Mucosa of descending colon (tissue), 3 donors: ENCODE measurements around the gene TBX1. TPM values are rescaled to one million over a fixed set of nuclear protein-coding genes. Genes with fewer than 3 reads are reported as not detected.

Experiments used
- ATAC-seq: fragments of 200-7000 bp; cut with Tn5 transposase; one replicate; pipeline ENCODE4 v1.9.1; 2020; ENCODE audit warnings: mild to moderate bottlenecking, moderate library complexity
- DNase-seq, 3 donors: peaks; one replicate each; pipeline ENCODE4 v3.0.0-alpha.2; 2020
- H3K36me3 ChIP-seq: fragments of 200-600 bp; one replicate; pipeline ENCODE4 v1.8.0; 2021; ENCODE audit warnings: low read depth, mild to moderate bottlenecking
- H3K4me1 ChIP-seq: fragments of 200-600 bp; one replicate; pipeline ENCODE4 v1.8.0; 2021; ENCODE audit warnings: low read depth, mild to moderate bottlenecking
- H3K4me3 ChIP-seq: fragments of 200-600 bp; one replicate; pipeline ENCODE4 v1.8.0; 2021; ENCODE audit warnings: mild to moderate bottlenecking
- H3K9me3 ChIP-seq: fragments of 200-600 bp; one replicate; pipeline ENCODE4 v1.8.0; 2021; ENCODE audit warnings: mild to moderate bottlenecking
- intact Hi-C, 2 donors: fragments of 100-400 bp; cut with DNase I in 1 of 2; cut with micrococcal nuclease in 1 of 2; formaldehyde crosslinking; loops; one replicate each; pipeline versions ENCODE4 v1.11.0 to v1.11.1; 2022; cut with DNase I, micrococcal nuclease
- total RNA-seq, 3 donors: library from RNA; stranded (reverse); fragmentation: NEBNext Ultra II Directional in 2 of 3; extraction: Animal tissue kit (Norgen Biotek cat#: 25700) in 2 of 3; gene quantifications; one replicate each; pipeline versions ENCODE4 v1.2.1 to v1.2.4, GENCODE V29; 2021 to 2023
- TF ChIP-seq, protein P1 (sequence below): fragments of 200-600 bp; IDR thresholded peaks from one replicate; pipeline ENCODE4 v1.8.0; 2022; ENCODE audit warnings: antibody characterized with exemption, mild to moderate bottlenecking
- donor health status: DM: no; HTN: no; CAD: no; lungs with moderate emphysema.
- donor health status: DM: no; HTN: no; CAD: no.
- donor health status: DM: no; HTN: yes; CAD: no.

The TBX1 gene
- total RNA-seq, 3 donors from 2014 or later: 0.90 to 4.1 (median 2.9) TPM

GRCh38 chr22:19717691-19718455, 42.7 kb upstream of the TBX1 start:
- TF ChIP-seq, protein P1, sequence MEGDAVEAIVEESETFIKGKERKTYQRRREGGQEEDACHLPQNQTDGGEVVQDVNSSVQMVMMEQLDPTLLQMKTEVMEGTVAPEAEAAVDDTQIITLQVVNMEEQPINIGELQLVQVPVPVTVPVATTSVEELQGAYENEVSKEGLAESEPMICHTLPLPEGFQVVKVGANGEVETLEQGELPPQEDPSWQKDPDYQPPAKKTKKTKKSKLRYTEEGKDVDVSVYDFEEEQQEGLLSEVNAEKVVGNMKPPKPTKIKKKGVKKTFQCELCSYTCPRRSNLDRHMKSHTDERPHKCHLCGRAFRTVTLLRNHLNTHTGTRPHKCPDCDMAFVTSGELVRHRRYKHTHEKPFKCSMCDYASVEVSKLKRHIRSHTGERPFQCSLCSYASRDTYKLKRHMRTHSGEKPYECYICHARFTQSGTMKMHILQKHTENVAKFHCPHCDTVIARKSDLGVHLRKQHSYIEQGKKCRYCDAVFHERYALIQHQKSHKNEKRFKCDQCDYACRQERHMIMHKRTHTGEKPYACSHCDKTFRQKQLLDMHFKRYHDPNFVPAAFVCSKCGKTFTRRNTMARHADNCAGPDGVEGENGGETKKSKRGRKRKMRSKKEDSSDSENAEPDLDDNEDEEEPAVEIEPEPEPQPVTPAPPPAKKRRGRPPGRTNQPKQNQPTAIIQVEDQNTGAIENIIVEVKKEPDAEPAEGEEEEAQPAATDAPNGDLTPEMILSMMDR: peak; percentile 98
- peaks cover 11% of the 10 kb centered on the region for H3K4me1 ChIP-seq
- DNase-seq: peak; percentile 78 to 83 (median 79)
- no peaks in the 10 kb centered on the region for H3K9me3 ChIP-seq
- no peaks in the 10 kb centered on the region for H3K36me3 ChIP-seq
- peak; percentile 93 for ATAC-seq
- H3K4me3 ChIP-seq: no peak overlapping the region
- intact Hi-C loops: no loop called here

DNA sequence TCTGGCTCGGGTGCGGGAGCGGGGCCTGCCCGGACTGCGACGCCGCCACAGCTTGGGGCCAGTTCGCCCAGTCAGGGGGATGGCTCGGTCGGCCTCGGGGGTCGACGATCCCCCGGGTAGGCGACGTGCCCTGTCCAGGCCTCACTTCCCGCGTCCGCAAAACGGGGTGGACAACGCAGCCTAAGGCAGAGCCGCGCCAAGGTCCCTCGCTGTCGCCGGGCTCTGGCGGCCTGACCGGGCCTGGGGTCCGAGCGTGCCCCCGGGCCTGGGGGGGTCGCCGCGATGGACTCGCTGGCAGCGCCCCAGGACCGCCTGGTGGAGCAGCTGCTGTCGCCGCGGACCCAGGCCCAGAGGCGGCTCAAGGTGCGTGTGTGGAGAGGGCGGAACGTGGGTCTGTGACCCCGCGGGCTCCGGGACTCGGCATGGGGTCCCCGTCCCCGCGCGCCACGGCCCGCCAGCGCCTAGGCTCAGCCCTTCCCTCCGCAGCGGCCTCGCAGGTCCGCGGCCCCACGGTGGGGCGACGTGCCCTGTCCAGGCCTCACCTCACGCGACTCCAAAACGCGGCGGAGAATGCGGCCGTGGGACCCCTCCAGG, 42.0 kb upstream of the TBX1 start:
- Histone ChIP-seq H3K9me3 (no peaks in the 10 kb centered on the region), H3K4me3 (no peak overlapping the region), H3K4me1 (peaks cover 18% of the 10 kb centered on the region), H3K36me3 (no peaks in the 10 kb centered on the region)
- ATAC-seq (no peak), DNase-seq (no peak)
- TF ChIP-seq, protein P1: no peak
- intact Hi-C loops: no loop called here

DNA sequence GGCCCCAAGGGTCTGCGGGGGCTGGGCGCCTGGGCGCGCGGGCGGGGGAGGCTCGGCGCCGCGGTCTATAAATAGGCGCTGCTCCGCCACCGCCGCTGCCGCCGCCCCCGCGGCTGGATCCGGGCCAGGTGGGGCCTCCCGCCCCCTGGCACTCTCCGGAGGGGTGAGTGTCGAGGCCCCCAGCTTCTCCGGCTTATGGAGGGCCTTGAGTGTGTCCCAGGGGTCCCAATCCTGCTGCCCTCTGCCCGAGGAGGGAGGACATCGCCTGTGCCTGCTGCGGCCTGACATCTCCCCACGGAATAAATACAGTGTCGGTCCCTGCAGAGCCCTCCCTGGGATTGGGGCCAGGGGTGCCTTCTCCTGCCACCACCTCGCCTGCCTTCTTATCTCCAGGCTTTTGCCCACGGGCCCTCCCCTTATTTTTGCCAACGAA, 41.5 kb upstream of the TBX1 start:
- intact Hi-C loops: no loop called here
- Histone ChIP-seq H3K9me3 (no peaks in the 10 kb centered on the region), H3K36me3 (no peaks in the 10 kb centered on the region), H3K4me3 (no peak overlapping the region), H3K4me1 (peaks cover 23% of the 10 kb centered on the region)
- TF ChIP-seq, protein P1: no peak
- DNase-seq: no peak
- ATAC-seq: no peak

GRCh38 chr22:19719488-19720021, 41.0 kb upstream of the TBX1 start:
- TF ChIP-seq, protein P1: no peak
- H3K36me3 ChIP-seq: no peaks in the 10 kb centered on the region
- ATAC-seq (no peak), DNase-seq (no peak)
- H3K4me1 ChIP-seq: peaks cover 23% of the 10 kb centered on the region
- no peaks in the 10 kb centered on the region for H3K9me3 ChIP-seq
- intact Hi-C loops: no loop called here
- no peak overlapping the region for H3K4me3 ChIP-seq

DNA sequence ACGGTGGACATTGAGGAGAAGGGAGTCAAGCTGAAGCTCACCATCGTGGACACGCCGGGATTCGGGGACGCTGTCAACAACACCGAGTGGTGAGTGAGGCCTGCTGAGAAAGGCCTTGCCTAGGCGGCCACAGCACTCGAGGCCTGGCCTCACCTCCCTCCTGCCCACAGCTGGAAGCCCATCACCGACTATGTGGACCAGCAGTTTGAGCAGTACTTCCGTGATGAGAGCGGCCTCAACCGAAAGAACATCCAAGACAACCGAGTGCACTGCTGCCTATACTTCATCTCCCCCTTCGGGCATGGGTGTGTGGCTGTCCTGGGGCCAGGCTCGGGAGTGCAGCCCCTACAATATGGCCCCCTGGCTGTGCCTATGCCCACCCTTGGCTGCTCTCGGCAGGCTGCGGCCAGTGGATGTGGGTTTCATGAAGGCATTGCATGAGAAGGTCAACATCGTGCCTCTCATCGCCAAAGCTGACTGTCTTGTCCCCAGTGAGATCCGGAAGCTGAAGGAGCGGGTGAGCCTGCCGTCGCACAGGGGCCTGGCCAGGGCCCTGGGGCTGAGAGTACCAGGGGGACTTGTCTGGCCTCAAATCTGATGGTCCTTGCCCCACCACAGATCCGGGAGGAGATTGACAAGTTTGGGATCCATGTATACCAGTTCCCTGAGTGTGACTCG, 40.3 kb upstream of the TBX1 start:
- intact Hi-C loops: no loop called here
- Histone ChIP-seq H3K36me3 (no peaks in the 10 kb centered on the region), H3K9me3 (no peaks in the 10 kb centered on the region), H3K4me1 (peaks cover 19% of the 10 kb centered on the region), H3K4me3 (no peak overlapping the region)
- TF ChIP-seq, protein P1: no peak
- ATAC-seq (no peak), DNase-seq (no peak)
